GM10266 (cell line): ENCODE results near the gene NAA60.

Experiments used
- DNase-seq: peaks from one replicate; pipeline ENCODE4 v3.0.0; 2012; ENCODE audit errors: extremely low spot score
- CTCF ChIP-seq: IDR thresholded peaks from 2 replicates; pipeline ENCODE4 v1.5.1; 2012; ENCODE audit warnings: mild to moderate bottlenecking, low read depth; ENCODE audit not compliant: control insufficient read depth, insufficient read depth; ENCODE audit errors: missing control alignments

NAA60 gene

GRCh38 chr16:3443108-3444031 is at the start of gene NAA60, which contains the start of gene ZNF597:
Gene NAA60, plus strand, starts transcription at chr16:3443680. Its CDS starts 32,548 bp downstream, at chr16:3476228.
Gene ZNF597, minus strand, starts transcription at chr16:3443504. Its CDS starts 351 bp downstream, at chr16:3443153.
- no peak for TF ChIP-seq CTCF
- peak; percentile 85 for DNase-seq

- DNase-seq = no peak
- no peak for TF ChIP-seq CTCF
Observed at GRCh38 chr16:3400446-3400778, 43.1 kb upstream of the NAA60 start.

GRCh38 chr16:3400779-3401688 is 42.4 kb upstream of the NAA60 start, which contains the start of the genes ZNF174 and ZSCAN32:
Gene ZNF174, plus strand, starts transcription at chr16:3401215. Its CDS starts 790 bp downstream, at chr16:3402005.
Gene ZSCAN32, minus strand, starts transcription at chr16:3401004. Its CDS starts 3,447 bp downstream, at chr16:3397557.
- TF ChIP-seq CTCF = no peak
- peak; percentile 100 for DNase-seq

- no peak for DNase-seq
- TF ChIP-seq CTCF = no peak
Observed at GRCh38 chr16:3401719-3402397, 41.6 kb upstream of the NAA60 start.

GRCh38 chr16:3408561-3409197 is 34.8 kb upstream of the NAA60 start:
- no peak for TF ChIP-seq CTCF
- no peak for DNase-seq

- no peak for DNase-seq
- no peak for TF ChIP-seq CTCF
Observed at GRCh38 chr16:3413730-3414379, 29.6 kb upstream of the NAA60 start.
